Activated CD8-positive, alpha-beta T cell treated with anti-CD3 and anti-CD28 coated beads, Interleukin-2, amount 10 ng/mL, durations not matched to agents 7 days and 5 days (primary cell): Measurements from ENCODE around the gene MAP4K2. TPM values are rescaled to one million over a fixed set of nuclear protein-coding genes. Genes with fewer than 3 reads are reported as not detected.

Experiments used
- ATAC-seq: fragments of 150-1000 bp; cut with Tn5 transposase; one replicate; pipeline ENCODE4 v1.10.0; 2021; ENCODE audit warnings: moderate library complexity
- CTCF ChIA-PET: fragments of 350-600 bp; sonication (Branson Sonifier 250); formaldehyde crosslinking; loops from one replicate; lab custom pipeline; 2021; ENCODE audit warnings: antibody characterized with exemption; lab: Charles Lee
- POLR2A ChIA-PET: fragments of 350-600 bp; sonication (Branson Sonifier 250); formaldehyde crosslinking; loops from one replicate; lab custom pipeline; 2021; ENCODE audit warnings: antibody characterized with exemption; lab: Charles Lee
- DNase-seq: peaks from one replicate; pipeline ENCODE4 v3.0.0-alpha.2; 2020
- H3K27ac Mint-ChIP-seq: one replicate; pipeline ENCODE4 v1.8.0; 2021; ENCODE audit warnings: mild to moderate bottlenecking, mixed read lengths
- H3K27me3 Mint-ChIP-seq: one replicate; pipeline ENCODE4 v1.8.0; 2021; ENCODE audit warnings: low read depth, mixed read lengths
- H3K36me3 Mint-ChIP-seq: one replicate; pipeline ENCODE4 v1.8.0; 2021; ENCODE audit warnings: low read depth, mixed read lengths
- H3K4me1 Mint-ChIP-seq: one replicate; pipeline ENCODE4 v1.8.0; 2021; ENCODE audit warnings: low read depth, mixed read lengths
- H3K4me3 Mint-ChIP-seq: one replicate; pipeline ENCODE4 v1.8.0; 2021; ENCODE audit warnings: mild to moderate bottlenecking, mixed read lengths
- H3K9me3 Mint-ChIP-seq: one replicate; pipeline ENCODE4 v1.8.0; 2022; ENCODE audit warnings: mixed read lengths; ENCODE audit not compliant: insufficient read depth
- total RNA-seq, 2 experiments: library from RNA; stranded (reverse); gene quantifications; one replicate each; pipeline ENCODE4 v1.2.3, GENCODE V29; 2021

Gene MAP4K2
- total RNA-seq, 2 experiments from 2014 or later = 84.2 to 90.2 TPM

- no peaks in the 10 kb centered on the region for H3K27me3 Mint-ChIP-seq
- ChIA-PET POLR2A (interaction anchor here (0.9 to 1.3 kb wide), 2 partner anchors 11 to 17 kb away, joined by 3 to 5 read pairs; no protein-coding TSS in a partner anchor), CTCF (no interaction called here)
- no peak overlapping the region for H3K4me3 Mint-ChIP-seq
- peaks cover 23% of the 10 kb centered on the region for H3K4me1 Mint-ChIP-seq
- ATAC-seq (no peak), DNase-seq (no peak)
- H3K27ac Mint-ChIP-seq = no peak overlapping the region
- H3K9me3 Mint-ChIP-seq = no peaks in the 10 kb centered on the region
- peaks cover 4% of the 10 kb centered on the region for H3K36me3 Mint-ChIP-seq
These were observed 47.2 kb downstream of the MAP4K2 start for GRCh38 chr11:64755681-64756361.

GRCh38 chr11:64754919-64755662 is 47.9 kb downstream of the MAP4K2 start:
- Mint-ChIP-seq H3K36me3 (peaks cover 6% of the 10 kb centered on the region), H3K27ac (no peak overlapping the region), H3K4me3 (no peak overlapping the region), H3K4me1 (peaks cover 22% of the 10 kb centered on the region), H3K9me3 (no peaks in the 10 kb centered on the region), H3K27me3 (no peaks in the 10 kb centered on the region)
- no peak for ATAC-seq
- no peak for DNase-seq
- ChIA-PET POLR2A (interaction anchor here (0.9 to 1.3 kb wide), 2 partner anchors 10 to 18 kb away, joined by 3 to 5 read pairs; no protein-coding TSS in a partner anchor), CTCF (interaction anchor here (1.1 kb wide), 1 partner anchor 9 kb away, joined by 4 read pairs; no protein-coding TSS in a partner anchor)

- Mint-ChIP-seq H3K27ac (no peak overlapping the region), H3K36me3 (peaks cover 8% of the 10 kb centered on the region), H3K9me3 (no peaks in the 10 kb centered on the region), H3K4me3 (no peak overlapping the region), H3K4me1 (peaks cover 15% of the 10 kb centered on the region), H3K27me3 (no peaks in the 10 kb centered on the region)
- POLR2A ChIA-PET = interaction anchor here (0.5 to 1.3 kb wide), 2 partner anchors 9 to 18 kb away, joined by 3 read pairs; no protein-coding TSS in a partner anchor
- CTCF ChIA-PET = interaction anchor here (1.1 kb wide), 1 partner anchor 9 kb away, joined by 4 read pairs; no protein-coding TSS in a partner anchor
- no peak for ATAC-seq
- DNase-seq = no peak
These were observed 48.7 kb downstream of the MAP4K2 start for GRCh38 chr11:64754124-64754918.

GRCh38 chr11:64753380-64754123 is 49.5 kb downstream of the MAP4K2 start:
- Mint-ChIP-seq H3K4me1 (peaks cover 15% of the 10 kb centered on the region), H3K27ac (peak overlapping the region; percentile 34)
- no peak for DNase-seq

GRCh38 chr11:64753019-64753379 is 50.0 kb downstream of the MAP4K2 start:
- Mint-ChIP-seq H3K4me3 (no peak overlapping the region), H3K4me1 (peaks cover 19% of the 10 kb centered on the region), H3K36me3 (peaks cover 10% of the 10 kb centered on the region), H3K27ac (peak overlapping the region; percentile 34), H3K9me3 (no peaks in the 10 kb centered on the region), H3K27me3 (no peaks in the 10 kb centered on the region)
- ChIA-PET CTCF (interaction anchor here (1.6 to 11.9 kb wide), 2 partner anchors 9 to 15 kb away, joined by 3 to 149 read pairs; partner anchors contain the start of gene PYGM), POLR2A (interaction anchor here (2.2 kb wide), 1 partner anchor 11 kb away, joined by 9 read pairs; no protein-coding TSS in a partner anchor)
- ATAC-seq (no peak), DNase-seq (no peak)

More at GRCh38 chr11:64753380-64754123, 49.5 kb downstream of the MAP4K2 start:
- POLR2A ChIA-PET = interaction anchor here (0.5 to 2.2 kb wide), 2 partner anchors 10 kb away, joined by 3 to 9 read pairs; no protein-coding TSS in a partner anchor
- H3K9me3 Mint-ChIP-seq = no peaks in the 10 kb centered on the region
- CTCF ChIA-PET = interaction anchor here (1.6 kb wide), 1 partner anchor 15 kb away, joined by 3 read pairs; no protein-coding TSS in a partner anchor
- peaks cover 8% of the 10 kb centered on the region for H3K36me3 Mint-ChIP-seq
- H3K4me3 Mint-ChIP-seq = no peak overlapping the region
- H3K27me3 Mint-ChIP-seq = no peaks in the 10 kb centered on the region
- no peak for ATAC-seq

GRCh38 chr11:64752175-64752970 is 50.6 kb downstream of the MAP4K2 start:
- DNase-seq = no peak
- Mint-ChIP-seq H3K27me3 (no peaks in the 10 kb centered on the region), H3K36me3 (peaks cover 11% of the 10 kb centered on the region), H3K4me3 (no peak overlapping the region), H3K4me1 (peaks cover 23% of the 10 kb centered on the region), H3K9me3 (no peaks in the 10 kb centered on the region), H3K27ac (peak overlapping the region; percentile 5)
- no peak for ATAC-seq
- POLR2A ChIA-PET = interaction anchor here (1.0 to 2.2 kb wide), 2 partner anchors 8 to 11 kb away, joined by 4 to 9 read pairs; no protein-coding TSS in a partner anchor
- CTCF ChIA-PET = interaction anchor here (0.9 to 11.9 kb wide), 4 partner anchors 9 to 20 kb away, joined by 3 to 149 read pairs (median 3); partner anchors contain the start of gene PYGM

GRCh38 chr11:64751580-64751979 is 51.4 kb downstream of the MAP4K2 start:
- H3K27me3 Mint-ChIP-seq = no peaks in the 10 kb centered on the region
- no peak for DNase-seq
- POLR2A ChIA-PET = interaction anchor here (1.0 to 2.2 kb wide), 2 partner anchors 9 to 12 kb away, joined by 4 to 9 read pairs; no protein-coding TSS in a partner anchor

GRCh38 chr11:64751136-64751535 is 51.9 kb downstream of the MAP4K2 start:
- no peak for DNase-seq
- H3K4me3 Mint-ChIP-seq = no peak overlapping the region
- no peak overlapping the region for H3K27ac Mint-ChIP-seq
- H3K36me3 Mint-ChIP-seq = peaks cover 13% of the 10 kb centered on the region
- ATAC-seq = no peak
- no peaks in the 10 kb centered on the region for H3K9me3 Mint-ChIP-seq
- ChIA-PET CTCF (interaction anchor here (1.4 to 11.9 kb wide), 2 partner anchors 8 to 11 kb away, joined by 3 to 149 read pairs; partner anchors contain the start of gene PYGM), POLR2A (interaction anchor here (2.2 kb wide), 1 partner anchor 13 kb away, joined by 9 read pairs; no protein-coding TSS in a partner anchor)
- H3K4me1 Mint-ChIP-seq = peaks cover 35% of the 10 kb centered on the region
- no peaks in the 10 kb centered on the region for H3K27me3 Mint-ChIP-seq

More at GRCh38 chr11:64751580-64751979, 51.4 kb downstream of the MAP4K2 start:
- Mint-ChIP-seq H3K4me3 (no peak overlapping the region), H3K4me1 (peaks cover 30% of the 10 kb centered on the region), H3K27ac (no peak overlapping the region), H3K36me3 (peaks cover 11% of the 10 kb centered on the region), H3K9me3 (no peaks in the 10 kb centered on the region)
- ATAC-seq = no peak
- CTCF ChIA-PET = interaction anchor here (0.9 to 11.9 kb wide), 3 partner anchors 8 to 21 kb away, joined by 3 to 149 read pairs (median 3); partner anchors contain the start of gene PYGM

GRCh38 chr11:64750361-64751054 is 52.5 kb downstream of the MAP4K2 start:
- ChIA-PET POLR2A (no interaction called here), CTCF (interaction anchor here (11.9 kb wide), 1 partner anchor 12 kb away, joined by 149 read pairs; the partner anchor contains the start of gene PYGM)
- H3K27me3 Mint-ChIP-seq = no peaks in the 10 kb centered on the region
- no peak for DNase-seq
- H3K4me3 Mint-ChIP-seq = no peak overlapping the region
- H3K27ac Mint-ChIP-seq = peak overlapping the region; percentile 79
- H3K4me1 Mint-ChIP-seq = peaks cover 36% of the 10 kb centered on the region
- ATAC-seq = no peak
- no peaks in the 10 kb centered on the region for H3K9me3 Mint-ChIP-seq
- peaks cover 14% of the 10 kb centered on the region for H3K36me3 Mint-ChIP-seq
